RKO (cell line): ENCODE data around the gene STAT3.
"Not testable (repeated sequence)": the region's sequence is repeated elsewhere in the genome, so short reads cannot be mapped to it uniquely, and the experiment has no call there.

ENCODE experiments used
- DNase-seq: peaks from one replicate; pipeline ENCODE4 v3.0.0-alpha.2; 2016; ENCODE audit warnings: low spot score

The STAT3 gene

GRCh38 chr17:42346481-42346880, 41.8 kb downstream of the STAT3 start:
- no peak for DNase-seq

GRCh38 chr17:42345396-42346073, 42.7 kb downstream of the STAT3 start:
- no peak for DNase-seq

GRCh38 chr17:42342242-42343008, 45.8 kb downstream of the STAT3 start:
- no peak for DNase-seq

GRCh38 chr17:42341568-42341967, 46.7 kb downstream of the STAT3 start:
- no peak for DNase-seq

GRCh38 chr17:42340691-42341127, 47.5 kb downstream of the STAT3 start:
- no peak for DNase-seq

GRCh38 chr17:42339221-42339620, 49.0 kb downstream of the STAT3 start:
- no peak for DNase-seq

GRCh38 chr17:42338427-42338985, 49.7 kb downstream of the STAT3 start:
- DNase-seq: no peak

- no peak for DNase-seq
These were observed 50.8 kb downstream of the STAT3 start for GRCh38 chr17:42337442-42337841.

GRCh38 chr17:42334677-42335076, 53.6 kb downstream of the STAT3 start:
- no peak for DNase-seq

GRCh38 chr17:42333053-42333452, 55.2 kb downstream of the STAT3 start:
- no peak for DNase-seq

GRCh38 chr17:42329025-42329976, 58.9 kb downstream of the STAT3 start:
- no peak for DNase-seq

- DNase-seq: peak; percentile 85
These were observed 63.2 kb downstream of the STAT3 start for GRCh38 chr17:42325026-42325425.

GRCh38 chr17:42323268-42323773, 64.9 kb downstream of the STAT3 start:
- no peak for DNase-seq

- peak; percentile 91 for DNase-seq
These were observed 65.6 kb downstream of the STAT3 start for GRCh38 chr17:42322382-42323267.

- no peak for DNase-seq
These were observed 66.7 kb downstream of the STAT3 start for GRCh38 chr17:42321555-42321954.

GRCh38 chr17:42317967-42318366, 70.3 kb downstream of the STAT3 start:
- DNase-seq: not testable (repeated sequence)

GRCh38 chr17:42317266-42317845, 70.9 kb downstream of the STAT3 start:
- no peak for DNase-seq

- DNase-seq: no peak
These were observed 71.5 kb downstream of the STAT3 start for GRCh38 chr17:42316755-42317154.

- DNase-seq: no peak
These were observed 72.7 kb downstream of the STAT3 start for GRCh38 chr17:42315402-42316156.
